Astrocyte (in vitro differentiated cells and primary cell): ENCODE results near the gene MRAP. TPM values are rescaled to one million over a fixed set of nuclear protein-coding genes. Genes with fewer than 3 reads are reported as not detected.

ENCODE experiments used
- DNase-seq: peaks from one replicate; pipeline ENCODE4 v3.0.0-alpha.2; 2010; ENCODE audit warnings: low read depth
- FAIRE-seq: peaks from 2 replicates; lab custom pipeline; 2011; peaks lifted over from hg19 to GRCh38; lab: Jason Lieb, UNC
- H2AFZ ChIP-seq: 2 replicates; pipeline ENCODE4 v1.6.0; 2012; ENCODE audit warnings: low read depth, low read length, inconsistent platforms
- H3K27ac ChIP-seq: 2 replicates; pipeline ENCODE4 v1.5.1; 2011; ENCODE audit warnings: low read depth, low read length, inconsistent platforms
- H3K27me3 ChIP-seq: 2 replicates; pipeline ENCODE4 v1.6.0; 2011; ENCODE audit warnings: low read length, inconsistent platforms; ENCODE audit not compliant: insufficient read depth
- H3K36me3 ChIP-seq: 2 replicates; pipeline ENCODE4 v1.5.1; 2011; ENCODE audit warnings: low read length, inconsistent platforms; ENCODE audit not compliant: insufficient read depth
- H3K4me1 ChIP-seq: 2 replicates; pipeline ENCODE4 v1.5.1; 2011; ENCODE audit warnings: low read length, inconsistent platforms; ENCODE audit not compliant: insufficient read depth
- H3K4me2 ChIP-seq: 2 replicates; pipeline ENCODE4 v1.6.0; 2012; ENCODE audit warnings: low read length, inconsistent platforms
- H3K4me3 ChIP-seq: 2 replicates; pipeline ENCODE4 v1.5.1; 2011; ENCODE audit warnings: low read depth, mild to moderate bottlenecking, low read length, inconsistent platforms; ENCODE audit not compliant: insufficient read depth
- H3K79me2 ChIP-seq: 2 replicates; pipeline ENCODE4 v1.6.0; 2012; ENCODE audit warnings: mild to moderate bottlenecking, low read length, inconsistent platforms; ENCODE audit not compliant: insufficient read depth
- H3K9ac ChIP-seq: 2 replicates; pipeline ENCODE4 v1.6.0; 2012; ENCODE audit warnings: mild to moderate bottlenecking, low read length, inconsistent platforms
- H3K9me3 ChIP-seq: 2 replicates; pipeline ENCODE4 v1.5.1; 2012; ENCODE audit warnings: low read depth, mild to moderate bottlenecking, low read length, inconsistent platforms; ENCODE audit not compliant: insufficient read depth
- H4K20me1 ChIP-seq: 2 replicates; pipeline ENCODE4 v1.6.0; 2012; ENCODE audit warnings: low read length, inconsistent platforms; ENCODE audit not compliant: insufficient read depth
- H3K27ac Mint-ChIP-seq: one replicate; pipeline ENCODE4 v1.8.0; 2021; ENCODE audit warnings: mild to moderate bottlenecking, mixed read lengths; ENCODE audit not compliant: unreplicated experiment
- H3K27me3 Mint-ChIP-seq: one replicate; pipeline ENCODE4 v1.8.0; 2021; ENCODE audit warnings: low read depth, mixed read lengths; ENCODE audit not compliant: unreplicated experiment
- H3K36me3 Mint-ChIP-seq: one replicate; pipeline ENCODE4 v1.8.0; 2021; ENCODE audit warnings: low read depth, mixed read lengths; ENCODE audit not compliant: unreplicated experiment
- H3K4me1 Mint-ChIP-seq: one replicate; pipeline ENCODE4 v1.8.0; 2021; ENCODE audit warnings: low read depth, mixed read lengths; ENCODE audit not compliant: unreplicated experiment
- H3K4me3 Mint-ChIP-seq: one replicate; pipeline ENCODE4 v1.8.0; 2021; ENCODE audit warnings: mild to moderate bottlenecking, moderate library complexity, mixed read lengths; ENCODE audit not compliant: unreplicated experiment
- H3K9me3 Mint-ChIP-seq: one replicate; pipeline ENCODE4 v1.8.0; 2021; ENCODE audit warnings: mild to moderate bottlenecking, mixed read lengths; ENCODE audit not compliant: unreplicated experiment
- CTCF ChIP-seq: IDR thresholded peaks from 2 replicates; pipeline ENCODE4 v1.5.1; 2011; ENCODE audit warnings: low read depth, mild to moderate bottlenecking, inconsistent platforms, low read length, moderate library complexity; ENCODE audit not compliant: insufficient read depth
- EZH2 ChIP-seq: IDR thresholded peaks from 2 replicates; pipeline ENCODE4 v1.6.1; 2012; ENCODE audit warnings: mild to moderate bottlenecking, low read length, inconsistent platforms; ENCODE audit not compliant: insufficient read depth
- total RNA-seq: library from RNA; stranded (reverse); gene quantifications from 2 replicates; pipeline ENCODE4 v1.2.1, GENCODE V29; 2021

The MRAP gene
- total RNA-seq, 1 donor from 2014 or later, result not detected

DNA sequence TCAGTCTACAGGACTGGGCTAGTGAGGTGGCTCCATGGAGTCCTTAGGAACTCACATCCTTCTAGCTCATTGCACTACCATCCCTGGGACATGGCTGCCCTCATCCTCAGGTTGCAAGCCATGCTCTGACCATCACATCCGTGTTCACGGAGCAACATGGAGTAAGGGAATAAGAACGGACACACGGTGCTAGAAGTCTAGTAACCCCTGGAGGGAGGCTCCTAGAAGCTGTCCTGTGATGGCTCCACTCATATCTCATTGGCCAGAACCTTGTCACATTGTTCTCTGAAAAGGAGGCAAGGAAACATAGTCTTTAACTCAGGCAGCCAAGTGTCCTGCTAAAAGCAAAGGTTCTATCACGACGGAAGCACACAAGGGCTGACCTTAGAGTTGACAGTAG, 3.9 kb downstream of the MRAP start:
- no peaks in the 10 kb centered on the region for H3K27me3 ChIP-seq
- Mint-ChIP-seq H3K4me3 (no peak overlapping the region), H3K27ac (no peak overlapping the region), H3K9me3 (no peaks in the 10 kb centered on the region), H3K36me3 (peaks cover 16% of the 10 kb centered on the region), H3K4me1 (no peaks in the 10 kb centered on the region), H3K27me3 (no peaks in the 10 kb centered on the region)
- TF ChIP-seq EZH2 (no peak), CTCF (no peak)
- no peak overlapping the region for H3K4me3 ChIP-seq
- H3K36me3 ChIP-seq, result peaks cover 3% of the 10 kb centered on the region
- H3K4me2 ChIP-seq, result no peak overlapping the region
- H3K9me3 ChIP-seq, result no peaks in the 10 kb centered on the region
- no peaks in the 10 kb centered on the region for H3K79me2 ChIP-seq
- no peak for DNase-seq
- no peak overlapping the region for H3K27ac ChIP-seq
- no peak for FAIRE-seq
- H4K20me1 ChIP-seq, result no peaks in the 10 kb centered on the region
- no peaks in the 10 kb centered on the region for H3K4me1 ChIP-seq
- no peak overlapping the region for H2AFZ ChIP-seq
- no peak overlapping the region for H3K9ac ChIP-seq

- H3K9me3 ChIP-seq, result no peaks in the 10 kb centered on the region
- H2AFZ ChIP-seq, result no peak overlapping the region
- H3K79me2 ChIP-seq, result no peaks in the 10 kb centered on the region
- peaks cover 16% of the 10 kb centered on the region for H3K36me3 Mint-ChIP-seq
- no peak overlapping the region for H3K9ac ChIP-seq
- TF ChIP-seq CTCF (no peak), EZH2 (no peak)
- no peaks in the 10 kb centered on the region for H3K4me1 Mint-ChIP-seq
- H3K27ac ChIP-seq, result no peak overlapping the region
- FAIRE-seq, result no peak
- no peak overlapping the region for H3K4me3 ChIP-seq
- H3K36me3 ChIP-seq, result peaks cover 5% of the 10 kb centered on the region
- no peaks in the 10 kb centered on the region for H3K27me3 ChIP-seq
- H3K9me3 Mint-ChIP-seq, result no peaks in the 10 kb centered on the region
- H4K20me1 ChIP-seq, result peaks cover 1% of the 10 kb centered on the region
- no peak overlapping the region for H3K4me2 ChIP-seq
- H3K27me3 Mint-ChIP-seq, result no peaks in the 10 kb centered on the region
- H3K4me3 Mint-ChIP-seq, result no peak overlapping the region
- no peak for DNase-seq
- no peaks in the 10 kb centered on the region for H3K4me1 ChIP-seq
- H3K27ac Mint-ChIP-seq, result no peak overlapping the region
Measured at GRCh38 chr21:32303385-32303784, 4.7 kb downstream of the MRAP start.

- DNase-seq (no peak), FAIRE-seq (no peak)
- no peaks in the 10 kb centered on the region for H3K27me3 Mint-ChIP-seq
- Histone ChIP-seq H3K36me3 (peaks cover 7% of the 10 kb centered on the region), H2AFZ (no peak overlapping the region), H3K9ac (no peak overlapping the region), H3K4me2 (no peak overlapping the region), H3K9me3 (no peaks in the 10 kb centered on the region), H3K27ac (no peak overlapping the region), H4K20me1 (peaks cover 8% of the 10 kb centered on the region), H3K79me2 (no peaks in the 10 kb centered on the region), H3K4me1 (no peaks in the 10 kb centered on the region), H3K27me3 (no peaks in the 10 kb centered on the region), H3K4me3 (no peak overlapping the region)
- H3K4me3 Mint-ChIP-seq, result no peak overlapping the region
- peaks cover 15% of the 10 kb centered on the region for H3K36me3 Mint-ChIP-seq
- no peaks in the 10 kb centered on the region for H3K9me3 Mint-ChIP-seq
- H3K27ac Mint-ChIP-seq, result no peak overlapping the region
- H3K4me1 Mint-ChIP-seq, result no peaks in the 10 kb centered on the region
- TF ChIP-seq CTCF, result no peak
- TF ChIP-seq EZH2, result no peak
Measured at GRCh38 chr21:32304998-32305397, 6.3 kb downstream of the MRAP start.
